Hepatocyte (in vitro differentiated cells): ENCODE results near the gene C8G. TPM values are rescaled to one million over a fixed set of nuclear protein-coding genes. Genes with fewer than 3 reads are reported as not detected.
A peak's percentile ranks its signal among the peaks of the same experiment; 100 is the strongest.

Experiments used
- DNase-seq: peaks from one replicate; pipeline ENCODE4 v3.0.0-alpha.2; 2016; ENCODE audit warnings: low spot score
- H2AFZ ChIP-seq: fragments of 200-600 bp; sonication (generic); 2 replicates; pipeline ENCODE4 v1.6.0; 2016; ENCODE audit warnings: antibody characterized with exemption, mild to moderate bottlenecking
- H3K27ac ChIP-seq: fragments of 200-600 bp; sonication (generic); 2 replicates; pipeline ENCODE4 v1.5.1; 2016; ENCODE audit warnings: mild to moderate bottlenecking
- H3K27me3 ChIP-seq: fragments of 200-600 bp; sonication (generic); 2 replicates; pipeline ENCODE4 v1.6.1; 2016
- H3K36me3 ChIP-seq: fragments of 200-600 bp; sonication (generic); replicated peaks from 2 replicates; pipeline ENCODE4 v1.5.1; 2016; ENCODE audit warnings: low read depth; ENCODE audit not compliant: insufficient read depth
- H3K4me1 ChIP-seq: fragments of 200-600 bp; sonication (generic); 2 replicates; pipeline ENCODE4 v1.5.1; 2016; ENCODE audit warnings: mild to moderate bottlenecking, moderate library complexity; ENCODE audit not compliant: insufficient read depth
- H3K4me2 ChIP-seq: fragments of 200-600 bp; sonication (generic); 2 replicates; pipeline ENCODE4 v1.6.0; 2016
- H3K4me3 ChIP-seq: fragments of 200-600 bp; sonication (generic); 2 replicates; pipeline ENCODE4 v1.5.1; 2016; ENCODE audit warnings: mild to moderate bottlenecking
- H3K79me2 ChIP-seq: fragments of 200-600 bp; sonication (generic); 2 replicates; pipeline ENCODE4 v1.6.0; 2017; ENCODE audit warnings: mild to moderate bottlenecking
- H3K9me2 ChIP-seq: fragments of 200-600 bp; sonication (generic); replicated peaks from 2 replicates; pipeline ENCODE4 v1.6.0; 2017; ENCODE audit warnings: mild to moderate bottlenecking; ENCODE audit not compliant: insufficient read depth
- H3K9me3 ChIP-seq: fragments of 200-600 bp; sonication (generic); 2 replicates; pipeline ENCODE4 v1.5.1; 2016; ENCODE audit warnings: low read depth, mild to moderate bottlenecking
- H4K20me1 ChIP-seq: fragments of 200-600 bp; sonication (generic); 2 replicates; pipeline ENCODE4 v1.6.0; 2016; ENCODE audit warnings: mild to moderate bottlenecking; ENCODE audit not compliant: insufficient read depth, poor library complexity, severe bottlenecking
- EZH2 ChIP-seq: fragments of 200-600 bp; sonication (generic); IDR thresholded peaks from 2 replicates; pipeline ENCODE4 v1.6.1; 2016; ENCODE audit warnings: antibody characterized with exemption, mild to moderate bottlenecking, borderline replicate concordance
- EZH2phosphoT487 ChIP-seq: fragments of 200-600 bp; sonication (generic); IDR thresholded peaks from one replicate; pipeline ENCODE4 v1.6.1; 2018; ENCODE audit warnings: antibody characterized with exemption, mild to moderate bottlenecking, low read depth, moderate library complexity; ENCODE audit not compliant: unreplicated experiment, severe bottlenecking
- WGBS: methylation state at CpG from one replicate; pipeline ENCODE4 v1.1.6; 2016; ENCODE audit warnings: low lambda C conversion rate; ENCODE audit errors: missing lambda C conversion rate; 5-methylcytosine and 5-hydroxymethylcytosine counted together
- polyA plus RNA-seq: library from polyadenylated mRNA; unstranded; fragments of >200 nt; fragmentation: Nextera tagmentation; extraction: Ambion mirVana; gene quantifications from 2 replicates; pipeline ENCODE4 v1.2.1, GENCODE V29; 2016
- total RNA-seq: library from RNA; depleted of rRNA; stranded (reverse); fragments of >200 nt; gene quantifications from 2 replicates; pipeline ENCODE4 v1.2.3, GENCODE V29; 2014
- TF ChIP-seq, protein P1 (sequence below): fragments of 200-600 bp; sonication (generic); IDR thresholded peaks from 2 replicates; pipeline ENCODE4 v1.5.1; 2016; ENCODE audit warnings: antibody characterized with exemption, mild to moderate bottlenecking; ENCODE audit not compliant: poor library complexity

The C8G gene
- total and polyA plus RNA-seq, 2 experiments from 2014 or later = 5.7 to 15.4 TPM

DNA sequence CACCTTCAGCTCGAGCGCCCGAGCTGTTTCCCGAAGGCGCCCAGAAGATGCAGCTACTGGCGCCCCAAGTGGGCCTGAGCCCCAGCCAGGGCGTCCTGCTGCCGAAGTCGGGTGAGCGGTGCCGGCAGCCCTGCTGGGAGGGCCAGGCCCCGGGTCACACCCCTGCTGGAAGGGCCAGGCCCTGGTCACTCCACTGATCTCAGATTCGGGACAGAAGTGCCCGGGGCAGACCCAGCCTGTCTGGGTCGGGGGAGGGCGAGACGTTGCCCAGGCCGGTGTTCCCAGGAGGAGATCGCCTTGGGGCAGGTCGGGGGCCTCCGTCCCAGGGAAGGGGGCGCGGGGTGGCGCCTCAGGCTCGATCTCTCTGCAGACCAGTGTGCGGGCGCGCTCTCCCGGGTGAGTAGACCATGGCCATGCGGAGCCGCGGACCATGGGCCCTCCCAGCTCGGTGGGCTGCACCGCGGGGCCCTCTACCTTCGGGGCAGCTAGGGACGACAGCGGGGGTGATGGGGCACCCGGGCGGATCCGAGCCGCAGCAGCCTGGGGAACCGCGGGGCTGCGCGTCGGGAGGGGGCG is 40.1 kb downstream of the C8G start:
- H3K79me2 ChIP-seq = no peaks in the 10 kb centered on the region
- peaks cover 15% of the 10 kb centered on the region for H3K27me3 ChIP-seq
- H3K9me3 ChIP-seq = no peaks in the 10 kb centered on the region
- H3K27ac ChIP-seq = no peak overlapping the region
- H3K4me1 ChIP-seq = peaks cover 3% of the 10 kb centered on the region
- no peak overlapping the region for H2AFZ ChIP-seq
- peak overlapping the region; percentile 54 for H3K4me2 ChIP-seq
- no peak overlapping the region for H3K4me3 ChIP-seq
- no peaks in the 10 kb centered on the region for H3K9me2 ChIP-seq
- no peaks in the 10 kb centered on the region for H4K20me1 ChIP-seq
- DNase-seq = no peak
- H3K36me3 ChIP-seq = no peaks in the 10 kb centered on the region
- TF ChIP-seq EZH2phosphoT487 (no peak), EZH2 (peak; percentile 63)
- WGBS = 37% methylated on average over 7 of the region's 48 CpGs

DNA sequence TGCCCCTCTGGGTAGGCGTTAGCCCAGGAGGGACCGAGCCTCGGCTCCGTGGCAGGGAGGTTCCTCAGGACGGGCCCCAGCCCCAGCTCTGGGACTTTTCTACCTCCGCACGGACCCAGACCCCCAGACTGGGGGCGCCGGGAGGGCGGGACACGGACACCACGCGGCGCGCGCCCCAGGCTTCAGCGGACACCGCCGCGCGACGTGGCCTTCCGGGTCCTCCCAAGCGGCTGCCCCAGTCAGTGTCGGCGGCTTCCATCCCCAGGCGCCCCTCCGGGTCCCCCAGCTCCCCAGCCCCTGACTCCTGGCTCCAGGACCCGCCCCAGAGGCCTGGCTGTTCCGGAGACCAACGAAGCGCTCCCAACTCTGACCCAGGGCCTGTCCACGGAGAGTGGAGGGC is 40.8 kb downstream of the C8G start:
- Histone ChIP-seq H3K36me3 (no peaks in the 10 kb centered on the region), H3K9me3 (no peaks in the 10 kb centered on the region), H3K4me1 (peaks cover 3% of the 10 kb centered on the region), H3K27me3 (peaks cover 15% of the 10 kb centered on the region), H3K79me2 (no peaks in the 10 kb centered on the region), H3K27ac (no peak overlapping the region), H3K4me3 (no peak overlapping the region), H2AFZ (no peak overlapping the region), H3K4me2 (peak overlapping the region; percentile 54), H4K20me1 (no peaks in the 10 kb centered on the region), H3K9me2 (no peaks in the 10 kb centered on the region)
- DNase-seq = no peak
- TF ChIP-seq EZH2 (no peak), EZH2phosphoT487 (no peak)
- TF ChIP-seq, protein P1, sequence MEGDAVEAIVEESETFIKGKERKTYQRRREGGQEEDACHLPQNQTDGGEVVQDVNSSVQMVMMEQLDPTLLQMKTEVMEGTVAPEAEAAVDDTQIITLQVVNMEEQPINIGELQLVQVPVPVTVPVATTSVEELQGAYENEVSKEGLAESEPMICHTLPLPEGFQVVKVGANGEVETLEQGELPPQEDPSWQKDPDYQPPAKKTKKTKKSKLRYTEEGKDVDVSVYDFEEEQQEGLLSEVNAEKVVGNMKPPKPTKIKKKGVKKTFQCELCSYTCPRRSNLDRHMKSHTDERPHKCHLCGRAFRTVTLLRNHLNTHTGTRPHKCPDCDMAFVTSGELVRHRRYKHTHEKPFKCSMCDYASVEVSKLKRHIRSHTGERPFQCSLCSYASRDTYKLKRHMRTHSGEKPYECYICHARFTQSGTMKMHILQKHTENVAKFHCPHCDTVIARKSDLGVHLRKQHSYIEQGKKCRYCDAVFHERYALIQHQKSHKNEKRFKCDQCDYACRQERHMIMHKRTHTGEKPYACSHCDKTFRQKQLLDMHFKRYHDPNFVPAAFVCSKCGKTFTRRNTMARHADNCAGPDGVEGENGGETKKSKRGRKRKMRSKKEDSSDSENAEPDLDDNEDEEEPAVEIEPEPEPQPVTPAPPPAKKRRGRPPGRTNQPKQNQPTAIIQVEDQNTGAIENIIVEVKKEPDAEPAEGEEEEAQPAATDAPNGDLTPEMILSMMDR = no peak
- 33% methylated on average over 7 of the region's 33 CpGs for WGBS

DNA sequence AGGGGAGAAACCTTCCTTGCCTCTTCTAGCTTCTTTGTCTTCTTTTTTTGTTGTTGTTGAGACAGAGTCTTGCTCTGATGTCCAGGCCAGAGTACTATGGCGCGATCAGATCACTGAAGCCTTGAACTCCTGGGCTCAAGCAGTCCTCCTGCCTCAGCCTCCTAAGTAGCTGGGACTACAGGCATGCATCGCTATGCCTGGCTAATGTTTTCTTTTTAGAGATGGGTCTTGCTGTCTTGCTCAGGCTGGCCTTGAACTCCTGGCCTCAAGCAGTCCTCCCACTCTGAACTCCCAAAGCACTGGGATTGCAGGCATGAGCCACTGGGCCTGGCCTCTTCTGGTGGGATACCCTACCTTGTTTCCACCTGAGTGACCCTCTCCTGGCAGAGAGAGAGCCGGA is 43.8 kb downstream of the C8G start:
- Histone ChIP-seq H3K27me3 (peaks cover 15% of the 10 kb centered on the region), H3K9me3 (no peaks in the 10 kb centered on the region), H2AFZ (no peak overlapping the region), H3K27ac (no peak overlapping the region), H3K9me2 (no peaks in the 10 kb centered on the region), H4K20me1 (no peaks in the 10 kb centered on the region), H3K4me3 (no peak overlapping the region), H3K36me3 (no peaks in the 10 kb centered on the region), H3K79me2 (peaks cover 7% of the 10 kb centered on the region), H3K4me2 (no peak overlapping the region), H3K4me1 (peaks cover 3% of the 10 kb centered on the region)
- no peak for DNase-seq
- TF ChIP-seq EZH2 = no peak
- TF ChIP-seq EZH2phosphoT487 = no peak
- 95% methylated on average over 4 of the region's 4 CpGs for WGBS

DNA sequence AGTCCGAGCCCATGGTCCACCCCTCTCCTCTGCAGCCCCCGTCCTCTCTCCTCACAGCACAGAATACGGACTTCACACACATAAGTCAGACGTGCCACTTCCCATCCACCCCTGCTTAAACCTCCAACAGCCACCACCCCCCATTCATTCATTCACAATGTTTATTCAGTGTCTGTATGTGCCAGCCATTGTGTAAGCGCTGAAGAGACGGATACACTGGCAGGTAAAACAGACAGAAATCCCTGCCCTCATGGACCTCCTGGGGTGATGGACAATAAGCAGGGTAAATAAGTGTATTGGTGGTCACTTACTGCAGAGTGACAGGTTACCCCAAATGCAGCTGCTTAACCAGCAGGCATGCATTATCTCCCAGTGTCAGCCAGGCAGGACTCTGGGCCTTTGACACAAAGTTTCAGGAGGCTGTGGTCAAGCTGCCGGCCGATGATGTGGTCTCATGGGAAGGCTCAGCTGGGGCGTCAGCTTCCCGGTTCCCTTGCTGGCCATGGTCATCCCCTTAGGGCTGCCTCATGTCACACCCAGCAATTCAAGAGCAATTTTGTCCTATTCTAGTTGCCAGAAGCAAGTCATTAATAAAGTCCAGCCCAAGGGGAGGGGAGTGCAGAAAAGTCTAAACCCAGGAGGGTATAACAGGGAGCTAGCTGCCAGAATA is 45.3 kb downstream of the C8G start:
- peaks cover 3% of the 10 kb centered on the region for H3K4me1 ChIP-seq
- no peak overlapping the region for H2AFZ ChIP-seq
- no peak overlapping the region for H3K27ac ChIP-seq
- H3K9me3 ChIP-seq = no peaks in the 10 kb centered on the region
- H3K9me2 ChIP-seq = no peaks in the 10 kb centered on the region
- no peaks in the 10 kb centered on the region for H3K36me3 ChIP-seq
- peaks cover 7% of the 10 kb centered on the region for H3K79me2 ChIP-seq
- H4K20me1 ChIP-seq = no peaks in the 10 kb centered on the region
- no peak overlapping the region for H3K4me3 ChIP-seq
- DNase-seq = no peak
- WGBS = 77% methylated on average over 10 of the region's 10 CpGs
- peaks cover 10% of the 10 kb centered on the region for H3K27me3 ChIP-seq
- no peak overlapping the region for H3K4me2 ChIP-seq
- TF ChIP-seq EZH2 = no peak
- TF ChIP-seq, protein P1 = no peak
- TF ChIP-seq EZH2phosphoT487 = no peak
